NCI-H1436 (cell line): ENCODE results near the gene TRIM64C.
"Not testable (repeated sequence)": the region's sequence is repeated elsewhere in the genome, so short reads cannot be mapped to it uniquely, and the experiment has no call there.

ENCODE experiments used
- DNase-seq: peaks from one replicate; lab custom pipeline; 2025; lab: John Stamatoyannopoulos, UW

The TRIM64C gene

GRCh38 chr11:49059012-49059411 is at the start of gene TRIM64C:
Gene TRIM64C (minus strand): TSS chr11:49059112. CDS start chr11:49059112, 0 bp downstream.
- DNase-seq = not testable (repeated sequence)

GRCh38 chr11:49102356-49102755 is 43.4 kb upstream of the TRIM64C start:
- not testable (repeated sequence) for DNase-seq

GRCh38 chr11:49069897-49070296 is 11.0 kb upstream of the TRIM64C start:
- DNase-seq = not testable (repeated sequence)

- DNase-seq = not testable (repeated sequence)
Measured at GRCh38 chr11:49049821-49050220, 9.1 kb downstream of the TRIM64C start.

- not testable (repeated sequence) for DNase-seq
Measured at GRCh38 chr11:49048229-49048628, 10.7 kb downstream of the TRIM64C start.

GRCh38 chr11:49028523-49028922 is 30.4 kb downstream of the TRIM64C start, which contains the start of gene TRIM49B:
Gene TRIM49B (plus strand): TSS chr11:49028823. CDS start chr11:49031600, 2,777 bp downstream.
- DNase-seq = not testable (repeated sequence)
